Measurements from ENCODE around the gene HYAL1. TPM values are rescaled to one million over a fixed set of nuclear protein-coding genes. Genes with fewer than 3 reads are reported as not detected.

The HYAL1 gene
- total RNA-seq, 2 donors from 2014 or later = 5.8 to 6.1 TPM

DNA sequence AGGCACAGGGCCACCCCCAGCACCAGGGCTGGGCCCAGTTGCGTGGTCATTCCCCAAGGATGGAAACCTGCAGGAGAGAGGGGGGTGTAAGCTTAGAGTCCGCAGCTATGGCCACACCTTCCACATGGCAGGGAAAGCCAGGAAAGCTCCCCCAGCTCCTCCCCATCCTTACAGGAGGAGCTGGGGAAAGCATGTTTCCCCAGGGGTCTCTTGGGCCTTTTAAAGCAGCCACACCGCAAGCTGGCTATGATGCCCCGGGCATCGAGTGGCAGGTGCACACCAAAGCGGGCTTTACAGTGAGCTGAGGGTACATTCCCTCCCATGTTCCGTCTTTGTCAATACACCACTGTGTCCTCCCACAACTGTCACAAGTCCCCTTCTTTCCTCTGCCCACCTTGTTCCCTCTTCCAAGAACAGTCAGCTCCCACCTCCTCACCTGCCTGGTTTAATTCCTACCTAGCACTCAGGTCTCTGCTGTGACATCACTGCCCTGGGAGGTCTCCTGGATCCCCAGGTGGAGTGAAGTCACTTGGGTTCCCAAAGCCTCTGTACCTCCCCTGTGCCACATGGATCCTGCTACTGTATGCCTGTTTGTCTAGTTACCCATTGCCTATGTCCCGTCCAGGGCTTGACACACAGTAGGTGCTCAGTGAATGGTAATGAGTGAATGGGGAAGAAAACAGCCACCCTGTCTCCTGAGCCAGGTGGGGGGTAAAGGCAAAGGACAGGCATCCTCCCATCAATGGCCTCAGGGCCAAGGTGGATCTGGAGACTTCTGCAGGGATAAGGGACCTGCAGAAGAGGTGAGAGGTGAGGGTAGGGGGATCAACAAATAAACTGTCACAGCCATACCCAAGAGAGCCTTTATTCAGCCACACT lies 7.6 kb downstream of the HYAL1 start:
- no peak for ATAC-seq (ENCODE audit: insufficient number of reproducible peaks, low FRiP score, low read depth)
- Histone ChIP-seq H3K4me1 (ENCODE audit: control insufficient read depth in 1 of 2, low read depth in 2 of 2) (peaks cover 24 to 45% of the 10 kb centered on the region in 2 donors), H3K27me3 (replicated peaks; ENCODE audit: insufficient read depth) (no peaks in the 10 kb centered on the region), H3K4me3 (no peak overlapping the region), H3K27ac (no peak overlapping the region), H3K9me3 (no peaks in the 10 kb centered on the region), H3K36me3 (no peaks in the 10 kb centered on the region)
- no peak for DNase-seq (ENCODE audit: low spot score)
- TF ChIP-seq, protein P1, sequence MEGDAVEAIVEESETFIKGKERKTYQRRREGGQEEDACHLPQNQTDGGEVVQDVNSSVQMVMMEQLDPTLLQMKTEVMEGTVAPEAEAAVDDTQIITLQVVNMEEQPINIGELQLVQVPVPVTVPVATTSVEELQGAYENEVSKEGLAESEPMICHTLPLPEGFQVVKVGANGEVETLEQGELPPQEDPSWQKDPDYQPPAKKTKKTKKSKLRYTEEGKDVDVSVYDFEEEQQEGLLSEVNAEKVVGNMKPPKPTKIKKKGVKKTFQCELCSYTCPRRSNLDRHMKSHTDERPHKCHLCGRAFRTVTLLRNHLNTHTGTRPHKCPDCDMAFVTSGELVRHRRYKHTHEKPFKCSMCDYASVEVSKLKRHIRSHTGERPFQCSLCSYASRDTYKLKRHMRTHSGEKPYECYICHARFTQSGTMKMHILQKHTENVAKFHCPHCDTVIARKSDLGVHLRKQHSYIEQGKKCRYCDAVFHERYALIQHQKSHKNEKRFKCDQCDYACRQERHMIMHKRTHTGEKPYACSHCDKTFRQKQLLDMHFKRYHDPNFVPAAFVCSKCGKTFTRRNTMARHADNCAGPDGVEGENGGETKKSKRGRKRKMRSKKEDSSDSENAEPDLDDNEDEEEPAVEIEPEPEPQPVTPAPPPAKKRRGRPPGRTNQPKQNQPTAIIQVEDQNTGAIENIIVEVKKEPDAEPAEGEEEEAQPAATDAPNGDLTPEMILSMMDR (IDR thresholded peaks at IDR 0.05) = no peak

DNA sequence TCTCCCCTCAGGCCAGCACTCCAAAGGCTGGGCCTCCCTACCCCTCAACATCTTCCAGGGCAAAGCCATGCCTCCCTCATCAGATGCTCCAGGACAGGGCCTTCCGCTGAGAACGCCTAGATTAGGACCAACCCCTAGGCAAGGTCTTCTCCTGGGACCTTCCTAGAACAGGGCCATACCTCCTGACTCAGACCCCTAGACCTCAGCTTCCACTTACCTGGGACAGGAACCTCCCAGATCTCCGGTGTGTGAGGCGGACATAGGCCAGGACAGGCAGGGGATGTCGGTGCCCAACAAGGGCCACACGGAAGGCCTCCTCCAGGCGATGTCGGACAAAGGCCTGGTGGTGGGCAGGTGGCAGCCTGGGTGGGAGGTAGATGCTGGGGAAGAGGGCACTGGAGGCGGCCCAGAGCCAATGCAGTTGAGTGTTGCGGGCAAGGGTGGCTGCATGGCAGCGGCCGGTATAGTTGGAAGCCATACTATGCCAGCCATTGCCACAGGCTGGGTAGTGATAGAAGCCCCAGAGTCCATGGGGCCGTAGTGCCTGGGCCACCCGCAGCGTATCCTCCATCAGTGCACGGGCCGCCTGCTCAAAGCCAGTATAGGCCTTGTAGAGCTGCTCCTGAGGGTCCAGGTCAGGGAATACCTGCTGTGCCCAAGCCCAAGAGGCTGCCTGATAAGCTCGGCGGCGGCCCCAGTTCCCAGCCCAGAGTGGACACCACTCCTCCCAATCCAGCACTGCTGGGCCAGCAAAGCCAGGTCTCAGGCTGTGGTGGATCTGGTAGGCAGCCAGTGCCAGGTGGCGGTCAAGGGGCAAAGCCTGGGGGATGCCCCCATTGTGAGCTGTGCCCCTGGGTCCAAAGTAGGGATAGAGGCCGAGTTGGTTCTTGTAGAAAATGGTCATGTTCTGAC lies 8.6 kb downstream of the HYAL1 start:
- no peak for DNase-seq (ENCODE audit: low spot score)
- no peak for ATAC-seq (ENCODE audit: insufficient number of reproducible peaks, low FRiP score, low read depth)
- H3K27ac ChIP-seq = no peak overlapping the region
- H3K9me3 ChIP-seq = no peaks in the 10 kb centered on the region
- TF ChIP-seq, protein P1 (IDR thresholded peaks at IDR 0.05) = no peak
- H3K4me1 ChIP-seq (ENCODE audit: control insufficient read depth in 1 of 2, low read depth in 2 of 2) = peaks cover 17 to 37% of the 10 kb centered on the region in 2 donors
- no peak overlapping the region for H3K4me3 ChIP-seq
- peaks cover 2% of the 10 kb centered on the region for H3K36me3 ChIP-seq
- H3K27me3 ChIP-seq (replicated peaks; ENCODE audit: insufficient read depth) = no peaks in the 10 kb centered on the region

DNA sequence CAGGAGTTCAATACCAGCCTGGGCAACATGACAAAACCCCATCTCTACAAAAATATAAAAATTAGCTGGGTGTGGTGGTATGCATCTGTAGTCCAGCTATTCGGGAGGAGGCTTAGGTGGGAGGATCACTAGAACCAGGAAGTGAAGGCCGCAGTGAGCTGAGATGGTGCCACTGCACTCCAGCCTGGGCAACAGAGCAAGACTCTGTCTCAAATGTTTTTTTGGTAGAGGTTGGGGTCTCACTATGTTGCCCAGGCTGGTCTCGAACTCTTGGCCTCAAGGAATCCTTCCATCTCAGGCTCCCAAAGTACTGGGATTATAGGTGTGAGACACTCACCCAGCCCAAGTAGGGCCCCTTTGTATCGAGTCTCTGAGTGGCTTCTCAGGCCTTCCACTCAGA lies 9.3 kb downstream of the HYAL1 start:
- H3K4me3 ChIP-seq = no peak overlapping the region
- peaks cover 17 to 35% of the 10 kb centered on the region in 2 donors for H3K4me1 ChIP-seq (ENCODE audit: control insufficient read depth in 1 of 2, low read depth in 2 of 2)
- peaks cover 8% of the 10 kb centered on the region for H3K36me3 ChIP-seq
- TF ChIP-seq, protein P1 (IDR thresholded peaks at IDR 0.05) = no peak
- no peak overlapping the region for H3K27ac ChIP-seq
- DNase-seq (ENCODE audit: low spot score) (no peak), ATAC-seq (ENCODE audit: insufficient number of reproducible peaks, low FRiP score, low read depth) (no peak)
- H3K9me3 ChIP-seq = no peaks in the 10 kb centered on the region
- H3K27me3 ChIP-seq (replicated peaks; ENCODE audit: insufficient read depth) = no peaks in the 10 kb centered on the region

DNA sequence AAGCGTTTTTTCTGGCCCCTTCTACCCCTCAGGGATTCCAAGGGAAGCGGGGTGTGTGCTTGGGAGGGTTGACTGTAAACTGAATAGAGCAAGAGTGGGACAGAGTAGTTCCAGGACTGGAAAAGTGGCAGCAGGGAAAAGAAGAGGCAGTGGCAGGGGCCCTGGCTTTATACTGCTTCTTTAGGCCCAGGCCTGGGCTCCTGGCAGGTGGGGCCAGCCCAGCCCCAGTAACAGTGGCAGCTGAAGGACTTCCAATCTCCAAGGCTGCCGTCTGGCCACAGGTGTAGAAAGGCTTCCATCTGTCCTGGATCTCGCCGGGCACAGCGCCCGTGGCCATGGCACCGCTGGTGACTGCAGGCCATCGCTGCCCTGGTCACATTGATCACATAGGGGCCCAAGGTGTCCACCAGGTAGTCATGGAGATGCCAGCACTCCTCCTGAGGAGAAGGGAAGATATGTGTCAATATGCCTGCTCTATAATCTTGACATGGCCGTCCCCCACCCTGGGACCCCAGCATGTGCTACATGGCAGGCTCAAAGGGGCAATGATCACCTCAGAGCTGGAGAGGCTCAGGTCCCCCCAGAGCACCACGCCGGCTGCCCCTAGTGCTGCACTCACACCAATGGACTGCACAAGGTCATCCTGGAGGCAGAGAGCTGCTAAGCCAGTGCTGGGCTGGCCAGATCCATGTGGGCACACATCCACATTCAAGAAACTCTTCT lies 10.1 kb downstream of the HYAL1 start:
- peak overlapping the region; percentile 88 to 91 for H3K27ac ChIP-seq
- H3K27me3 ChIP-seq (replicated peaks; ENCODE audit: insufficient read depth) = no peaks in the 10 kb centered on the region
- no peak for DNase-seq (ENCODE audit: low spot score)
- TF ChIP-seq, protein P1 (IDR thresholded peaks at IDR 0.05) = no peak
- H3K4me3 ChIP-seq = peak overlapping the region; percentile 92
- no peaks in the 10 kb centered on the region for H3K9me3 ChIP-seq
- peak; percentile 27 for ATAC-seq (ENCODE audit: insufficient number of reproducible peaks, low FRiP score, low read depth)
- peaks cover 11 to 29% of the 10 kb centered on the region in 2 donors for H3K4me1 ChIP-seq (ENCODE audit: control insufficient read depth in 1 of 2, low read depth in 2 of 2)
- peaks cover 14% of the 10 kb centered on the region for H3K36me3 ChIP-seq

Data from thoracic aorta (tissue), 2 donors.